NCI-H187 treated with DMSO at 0.1 percent for 48 hours (cell line): ENCODE results near the gene THAP2.
"Not testable (repeated sequence)": the region's sequence is repeated elsewhere in the genome, so short reads cannot be mapped to it uniquely, and the experiment has no call there.

Experiments used
- DNase-seq: peaks from one replicate; lab custom pipeline; 2025; lab: John Stamatoyannopoulos, UW

THAP2 gene

DNA sequence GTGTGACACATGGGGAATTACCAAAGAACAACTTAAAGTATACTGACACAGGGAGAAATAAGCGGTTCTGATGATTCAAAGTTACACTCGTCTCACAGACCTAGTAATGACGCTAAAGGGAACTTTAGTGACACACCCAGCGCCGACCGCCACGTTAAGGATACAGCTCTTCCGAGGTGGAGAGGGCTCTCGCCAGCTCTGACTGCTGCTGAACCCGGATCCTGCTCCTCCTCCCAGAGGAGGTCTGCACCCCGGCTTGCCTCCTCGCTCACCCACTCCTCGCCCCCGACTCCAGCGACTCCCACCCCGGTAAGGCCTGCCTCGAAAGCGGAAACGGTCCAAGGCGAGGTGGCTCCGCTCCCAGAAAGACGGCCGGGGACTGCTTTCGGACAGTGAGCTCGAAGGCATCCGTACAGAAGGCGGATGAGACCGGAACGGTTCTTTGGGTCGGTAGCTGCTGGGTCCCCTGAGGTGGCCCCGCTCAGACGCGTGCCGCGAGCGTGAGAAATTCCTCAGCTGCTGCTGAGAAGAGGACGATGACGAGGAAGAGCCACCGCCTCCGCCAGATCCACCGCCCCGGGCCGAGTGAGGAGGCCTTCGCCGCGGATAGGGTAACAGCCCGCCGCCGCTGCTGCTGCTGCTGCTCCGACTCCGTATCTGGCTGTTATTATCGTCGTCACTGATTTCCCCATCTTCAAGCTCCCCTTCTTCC lies 1.1 kb upstream of the THAP2 start:
- DNase-seq: no peak

DNA sequence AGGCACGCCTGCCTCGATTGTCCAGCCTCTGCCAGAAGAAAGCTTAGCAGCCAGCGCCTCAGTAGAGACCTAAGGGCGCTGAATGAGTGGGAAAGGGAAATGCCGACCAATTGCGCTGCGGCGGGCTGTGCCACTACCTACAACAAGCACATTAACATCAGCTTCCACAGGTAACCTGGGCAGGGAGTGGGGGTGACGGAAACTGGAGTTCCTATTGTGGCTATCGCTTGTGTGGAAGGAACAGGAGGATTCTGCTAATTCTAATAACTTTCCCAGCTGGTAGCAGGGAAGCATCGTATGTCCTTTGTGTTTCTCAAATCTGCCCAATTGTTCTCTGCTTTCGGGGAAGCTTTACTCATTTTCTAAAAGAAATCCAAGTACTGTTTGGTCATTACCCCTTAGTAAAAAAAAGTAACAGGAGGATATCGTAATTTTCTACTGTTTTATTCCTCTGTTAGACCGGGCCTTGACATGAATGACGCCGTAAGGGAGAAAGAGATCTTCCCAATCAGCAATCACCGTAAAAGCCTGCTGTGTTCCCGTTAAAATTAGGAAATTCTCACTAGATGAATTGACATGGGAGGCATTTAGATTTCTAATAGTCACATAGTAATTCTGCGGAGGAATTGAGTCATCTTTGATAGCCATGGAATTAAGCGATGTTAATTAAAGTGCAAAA lies 449 bp downstream of the THAP2 start:
- no peak for DNase-seq

DNA sequence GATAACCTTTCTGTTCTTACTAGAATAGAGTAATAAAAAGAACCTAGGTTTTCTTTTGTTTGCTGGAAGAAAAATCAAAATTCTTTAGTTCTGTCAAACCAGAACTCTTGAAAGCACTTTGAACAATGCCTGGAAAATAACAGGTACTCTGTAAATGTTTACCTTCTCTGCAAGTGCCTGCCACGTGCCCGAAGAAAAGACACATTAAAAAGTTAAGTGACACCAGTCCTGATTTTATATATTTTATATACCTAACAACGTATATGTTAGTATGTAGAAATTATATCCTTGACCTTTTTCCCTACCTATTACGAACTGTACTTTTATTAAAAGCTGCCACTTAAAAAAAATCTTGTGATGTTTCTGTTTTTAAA lies 976 bp downstream of the THAP2 start:
- DNase-seq: no peak

DNA sequence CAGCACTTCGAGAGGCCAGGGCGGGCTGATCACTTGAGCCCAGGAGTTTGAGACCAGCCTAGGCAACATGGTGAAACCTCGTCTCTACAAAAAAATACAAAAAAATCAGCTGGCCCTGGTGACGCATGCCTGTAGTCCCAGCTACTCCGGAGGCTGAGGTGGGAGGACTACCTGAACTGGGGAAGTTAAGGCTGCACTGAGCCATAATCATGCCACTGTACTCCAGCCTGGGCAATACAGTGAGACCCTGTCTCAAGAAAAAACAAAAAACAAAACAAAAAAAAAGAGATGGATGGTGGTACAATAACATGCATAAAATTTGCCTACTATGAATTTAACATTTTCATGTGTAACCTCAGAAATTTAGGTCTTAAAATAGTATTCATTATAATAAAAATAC lies 2.2 kb downstream of the THAP2 start:
- no peak for DNase-seq

DNA sequence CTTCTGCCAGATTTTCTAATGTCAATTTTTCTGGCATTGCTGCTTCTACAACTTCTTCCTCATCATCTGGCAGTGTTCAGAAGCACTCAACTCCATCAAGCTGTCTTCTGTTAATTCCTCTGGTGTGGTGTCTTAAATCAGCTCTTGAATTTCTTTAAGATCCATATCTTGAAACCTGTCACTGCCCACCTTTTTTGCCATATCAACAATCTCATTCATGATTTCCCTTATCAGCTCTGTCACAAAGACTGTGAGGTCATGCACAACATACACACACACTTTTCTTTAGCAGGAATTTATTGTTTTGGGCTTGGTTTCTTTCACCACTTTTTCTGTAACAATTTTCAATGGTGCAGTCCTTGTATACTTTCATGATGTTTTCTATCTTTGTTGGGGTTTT lies 7.2 kb downstream of the THAP2 start:
- DNase-seq: no peak

DNA sequence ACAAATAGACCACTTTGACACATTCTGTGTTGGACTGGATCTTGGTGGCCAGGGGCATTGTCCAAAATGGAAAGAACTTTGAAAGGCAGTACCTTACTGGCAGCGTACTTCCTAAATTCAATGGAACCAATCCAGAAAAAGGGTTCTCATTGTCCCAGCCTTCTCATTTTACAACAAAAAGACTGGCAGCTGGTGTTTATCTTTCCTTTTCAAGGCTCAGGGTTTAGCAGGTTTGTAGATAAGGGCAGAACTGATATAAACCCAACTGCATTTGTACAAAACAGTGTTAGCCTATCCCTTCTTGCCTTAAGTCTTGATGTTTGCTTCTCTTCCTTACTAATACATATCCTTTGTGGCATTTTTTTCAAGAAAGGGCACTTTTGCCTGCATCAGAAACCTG lies 7.7 kb downstream of the THAP2 start:
- no peak for DNase-seq

DNA sequence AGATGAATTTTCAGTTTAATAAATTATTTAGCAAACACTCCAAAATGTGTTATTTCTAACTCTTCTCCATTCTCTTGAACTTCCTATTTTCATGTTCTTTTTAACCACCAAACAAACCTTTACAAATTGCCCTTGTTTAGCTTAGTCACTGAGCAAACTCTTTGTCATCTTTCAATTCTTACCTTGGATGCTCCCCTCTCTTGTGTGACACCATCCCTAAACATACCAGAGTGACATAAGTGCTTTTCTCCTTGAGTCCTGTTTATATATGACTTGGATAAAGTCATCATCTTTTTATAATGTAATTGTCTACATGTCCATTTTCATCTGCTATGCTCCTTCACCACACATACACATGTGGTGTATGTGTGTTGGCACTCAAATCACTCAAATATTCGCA lies 18.4 kb downstream of the THAP2 start:
- DNase-seq: no peak

DNA sequence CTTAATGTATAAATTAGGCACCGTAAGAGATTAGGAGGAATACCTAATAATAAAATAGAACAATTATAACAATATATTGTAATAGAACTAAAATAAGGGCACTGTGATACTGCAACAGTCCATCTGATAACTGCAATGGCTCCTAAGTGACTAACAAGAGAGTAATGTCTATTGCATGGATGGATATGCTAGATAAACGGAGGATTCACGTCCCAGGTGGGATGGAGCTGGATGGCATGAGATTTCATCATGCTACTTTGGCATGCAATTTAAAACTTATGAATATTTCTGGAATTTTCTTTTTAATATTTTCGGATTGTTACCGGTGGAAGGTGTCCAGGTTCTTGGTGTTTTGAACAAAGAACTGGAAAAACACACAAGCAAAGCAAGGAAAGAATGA lies 19.5 kb downstream of the THAP2 start:
- no peak for DNase-seq

DNA sequence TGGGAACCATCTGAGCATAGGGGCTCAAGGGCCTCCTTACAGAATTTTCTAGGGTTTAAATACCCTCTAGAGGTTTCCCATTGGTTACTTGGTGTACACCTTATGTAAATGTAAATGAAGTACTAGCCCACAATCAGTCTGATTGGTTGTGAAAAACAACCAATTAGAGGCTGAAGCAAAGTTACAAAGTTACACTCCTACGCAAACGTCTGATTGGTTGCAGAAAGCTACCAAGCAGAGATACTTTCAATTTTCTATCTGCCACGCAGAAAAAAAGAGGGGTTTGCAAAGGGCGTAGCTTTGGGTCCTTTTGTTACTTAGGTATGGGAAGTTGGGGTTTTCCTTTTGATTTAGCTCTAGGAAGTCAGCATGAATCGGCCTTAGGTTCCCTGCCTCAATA lies 20.0 kb downstream of the THAP2 start:
- DNase-seq: no peak

DNA sequence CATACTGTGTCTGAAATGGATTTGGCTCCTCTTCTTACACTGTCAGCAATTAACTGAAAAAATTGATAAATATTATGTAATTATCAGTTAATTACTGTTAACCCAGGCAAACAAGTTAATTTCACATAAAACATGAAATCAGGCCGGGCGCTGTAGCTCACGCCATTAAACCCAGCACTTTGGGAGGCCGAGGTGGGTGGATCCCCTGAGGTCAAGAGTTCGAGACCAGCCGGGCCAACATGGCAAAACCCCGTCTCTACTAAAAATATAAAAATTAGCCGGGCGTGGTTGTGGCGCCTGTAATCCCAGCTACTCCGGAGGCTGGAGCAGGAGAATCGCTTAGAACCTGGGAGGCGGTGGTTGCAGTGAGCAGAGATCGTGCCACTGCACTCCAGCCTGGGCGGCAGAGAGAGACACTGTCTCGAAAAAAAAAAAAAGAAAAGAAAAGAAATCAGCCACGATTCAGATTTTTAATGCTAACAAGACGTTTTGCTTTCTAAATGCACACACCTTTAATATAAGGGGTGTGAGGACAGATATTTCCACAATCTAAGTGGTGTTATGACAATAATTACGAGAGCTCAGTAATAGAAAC lies 21.3 kb downstream of the THAP2 start:
- DNase-seq: no peak

DNA sequence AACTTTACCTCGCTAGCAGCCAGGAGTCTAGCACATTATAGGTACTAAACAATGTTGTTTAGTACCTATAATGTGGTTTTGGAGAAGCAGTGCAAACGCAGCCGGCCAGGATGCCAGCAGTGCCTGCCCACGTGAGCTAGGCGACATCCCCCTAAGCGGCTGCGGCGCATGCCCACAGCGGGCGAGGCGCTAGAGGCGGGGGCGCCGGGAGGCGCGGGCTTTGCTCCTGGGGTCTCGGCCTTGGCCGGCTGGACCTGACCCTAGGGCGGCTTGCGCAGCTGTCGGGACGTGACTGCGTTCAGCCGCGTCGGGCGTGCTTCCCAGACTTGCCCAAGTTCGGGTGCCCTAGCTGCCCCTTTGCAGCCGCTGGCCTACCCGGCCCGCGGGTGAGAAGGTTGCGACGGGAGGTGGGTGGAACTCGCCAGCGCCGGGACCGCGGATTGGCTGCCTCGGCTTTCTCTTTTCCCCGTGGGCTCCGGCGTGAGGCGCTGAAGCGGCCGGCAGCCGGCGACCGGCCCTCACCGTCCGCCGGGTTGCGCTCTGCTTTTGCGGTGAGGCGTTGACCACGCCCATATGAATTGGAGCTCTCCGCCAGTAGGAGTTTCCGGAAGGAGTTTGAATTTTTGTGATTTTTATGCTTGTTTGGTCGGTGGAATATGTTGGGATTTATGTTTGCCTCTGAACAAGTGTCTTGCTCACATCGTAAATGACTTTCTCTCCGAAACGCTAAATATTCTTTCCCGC lies 22.0 kb downstream of the THAP2 start, which contains the start of gene TMEM19:
Gene TMEM19, plus strand, starts transcription at position 169 of the 744 bp plus-strand sequence. CDS start 599 bp downstream, outside the sequence.
- peak; percentile 44 for DNase-seq

DNA sequence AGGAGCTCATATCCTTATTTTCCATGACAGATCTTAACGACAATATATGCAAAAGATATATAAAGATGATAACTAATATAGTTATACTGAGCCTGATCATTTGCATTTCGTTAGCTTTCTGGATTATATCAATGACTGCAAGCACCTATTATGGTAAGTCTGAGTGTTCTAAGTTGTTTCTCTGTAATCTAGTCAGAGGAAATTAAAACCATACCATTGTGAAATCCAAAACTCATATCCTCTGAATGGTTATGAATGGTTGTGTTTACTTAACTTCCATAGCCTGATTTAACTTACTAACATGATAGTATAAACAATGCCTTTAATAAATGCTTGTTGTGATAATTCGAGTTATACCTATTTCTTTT lies 22.5 kb downstream of the THAP2 start:
- no peak for DNase-seq

DNA sequence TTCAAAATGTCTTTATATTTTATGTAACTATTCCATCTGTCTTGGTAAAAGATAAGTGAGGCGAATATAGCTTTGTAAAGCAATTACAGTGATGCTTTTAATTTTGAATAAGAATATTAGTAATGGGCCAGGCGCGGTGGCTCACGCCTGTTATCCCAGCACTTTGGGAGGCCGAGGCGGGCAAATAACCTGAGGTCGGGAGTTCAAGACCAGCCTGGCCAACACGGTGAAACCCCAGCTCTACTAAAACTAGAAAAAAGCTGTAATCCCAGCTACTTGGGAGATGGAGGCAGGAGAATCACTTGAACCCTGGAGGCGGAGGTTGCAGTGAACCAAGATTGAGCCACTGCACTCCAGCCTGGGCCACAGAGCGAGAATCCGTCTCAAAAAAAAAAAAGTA lies 23.1 kb downstream of the THAP2 start:
- DNase-seq: not testable (repeated sequence)

DNA sequence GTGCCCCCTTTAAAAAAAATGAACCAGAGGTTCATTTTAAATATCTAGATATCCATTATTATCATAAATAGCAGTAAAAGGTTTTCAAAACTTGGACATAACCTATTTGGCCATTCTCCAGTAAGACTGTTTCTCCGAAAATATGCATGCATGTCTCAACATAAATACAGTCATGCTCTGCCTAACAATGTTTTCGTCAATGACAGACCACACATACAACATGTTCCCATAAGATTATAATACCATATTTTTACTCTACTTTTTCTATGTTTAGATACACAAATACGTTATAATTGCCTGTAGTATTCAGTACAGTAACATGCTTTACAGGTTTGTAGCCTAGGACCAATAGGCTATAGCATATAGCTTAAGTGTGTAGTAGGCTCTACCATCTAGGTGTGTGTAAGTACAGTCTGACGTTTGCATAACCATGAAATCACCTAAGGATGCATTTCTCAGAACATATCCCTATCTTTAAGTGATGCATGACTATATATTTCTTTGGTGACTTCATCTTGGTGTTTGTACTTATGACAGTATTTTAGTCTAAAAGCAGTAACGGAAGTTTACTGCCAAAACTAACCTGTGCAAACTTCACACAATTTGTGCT lies 25.0 kb downstream of the THAP2 start:
- DNase-seq: no peak

DNA sequence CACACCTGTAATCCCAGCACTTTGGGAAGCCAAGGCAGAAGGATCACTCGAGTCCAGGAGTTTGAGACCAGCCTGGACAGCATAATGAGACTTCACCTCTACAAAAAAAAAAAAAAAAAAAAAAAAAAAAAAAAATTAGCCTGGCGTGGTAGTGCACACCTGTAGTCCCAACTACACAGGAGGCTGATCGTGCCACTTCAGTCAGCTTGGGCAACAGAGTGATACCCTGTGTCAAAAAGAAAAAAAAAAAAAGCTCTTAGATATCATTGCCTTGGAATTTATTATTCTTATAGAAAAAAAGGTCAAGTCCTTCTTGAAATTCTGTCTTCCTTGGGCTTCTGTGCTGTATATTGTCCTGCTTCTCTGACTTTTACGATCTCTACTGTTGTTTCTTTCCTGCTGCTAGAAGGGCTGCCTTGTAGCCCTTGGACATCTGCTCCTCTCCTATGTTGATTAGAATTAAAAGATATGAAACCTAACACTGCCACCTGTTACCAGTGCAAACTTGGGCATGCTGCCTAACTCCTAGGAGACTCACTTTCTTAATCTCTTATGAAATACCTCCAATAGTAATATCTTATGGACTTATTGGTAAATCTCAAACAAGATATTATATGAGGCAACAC lies 27.5 kb downstream of the THAP2 start:
- DNase-seq: no peak

DNA sequence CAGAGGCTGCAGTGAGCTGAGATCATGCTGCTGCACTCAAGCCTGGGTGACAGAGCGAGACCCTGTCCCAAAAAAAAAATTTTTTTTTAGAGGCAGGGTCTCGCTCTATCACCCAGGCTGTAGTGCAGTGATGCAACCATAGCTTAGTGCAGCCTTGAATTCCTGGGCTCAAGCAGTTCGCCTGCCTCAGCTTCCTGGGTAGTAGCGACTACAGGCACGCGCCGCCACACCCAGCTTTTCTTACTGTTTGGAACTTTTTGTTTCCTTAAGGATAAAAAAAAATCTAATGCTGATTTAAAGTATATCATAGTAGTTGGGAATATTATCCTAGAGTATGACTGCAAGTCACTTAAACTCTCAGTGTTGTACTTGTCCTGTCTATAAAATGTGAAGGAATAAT lies 29.0 kb downstream of the THAP2 start:
- DNase-seq: no peak

DNA sequence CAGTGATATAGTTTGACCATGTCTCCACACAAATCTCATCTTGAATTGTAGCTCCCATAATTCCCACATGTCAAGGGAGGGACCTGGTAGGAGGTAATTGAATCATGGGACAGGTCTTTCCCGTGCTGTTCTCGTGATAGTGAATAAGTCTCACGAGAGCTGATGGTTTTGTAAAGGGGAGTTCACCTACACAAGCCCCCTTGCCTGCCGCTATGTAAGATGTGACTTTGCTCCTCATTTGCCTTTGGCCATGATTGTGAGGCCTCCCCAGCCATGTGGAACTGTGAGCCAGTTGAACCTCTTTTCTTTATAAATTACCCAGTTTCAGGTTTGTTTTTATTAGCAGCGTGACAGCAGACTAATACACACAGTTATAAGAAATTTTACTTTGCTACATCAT lies 29.6 kb downstream of the THAP2 start:
- not testable (repeated sequence) for DNase-seq

DNA sequence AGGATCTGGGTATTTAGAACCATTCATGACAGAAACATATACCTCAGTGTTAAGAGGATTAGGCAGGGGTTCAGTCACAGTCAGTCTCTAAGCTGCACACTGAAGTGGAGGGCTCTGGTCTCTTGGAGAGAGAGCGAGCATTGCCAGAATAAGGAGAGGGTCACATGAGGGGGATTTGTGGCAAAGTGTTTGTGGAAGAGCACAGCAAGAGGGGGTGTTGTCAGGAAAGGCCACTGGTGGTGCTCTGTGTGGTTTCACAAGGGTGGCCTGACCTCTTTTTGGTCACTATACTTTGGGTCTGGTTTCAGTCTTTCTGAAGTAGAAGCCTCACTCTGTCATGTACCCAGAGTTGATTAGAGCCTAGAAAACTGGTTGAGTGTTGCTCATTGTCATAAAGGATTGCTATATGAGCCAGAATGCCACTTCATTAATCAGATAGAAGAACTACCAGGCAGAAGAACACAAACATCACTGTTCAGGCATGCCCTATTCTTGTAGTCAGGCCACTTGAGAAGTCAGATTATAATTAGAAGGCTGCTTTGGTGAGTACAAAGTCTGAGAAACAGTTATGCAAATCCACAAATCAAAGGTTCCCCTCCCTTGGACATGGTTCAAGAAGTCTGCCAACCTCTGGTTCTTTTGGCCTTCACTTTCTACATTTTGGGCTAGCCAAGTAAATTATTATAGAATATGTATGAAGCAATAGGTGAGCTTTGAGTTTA lies 30.2 kb downstream of the THAP2 start:
- DNase-seq: no peak

DNA sequence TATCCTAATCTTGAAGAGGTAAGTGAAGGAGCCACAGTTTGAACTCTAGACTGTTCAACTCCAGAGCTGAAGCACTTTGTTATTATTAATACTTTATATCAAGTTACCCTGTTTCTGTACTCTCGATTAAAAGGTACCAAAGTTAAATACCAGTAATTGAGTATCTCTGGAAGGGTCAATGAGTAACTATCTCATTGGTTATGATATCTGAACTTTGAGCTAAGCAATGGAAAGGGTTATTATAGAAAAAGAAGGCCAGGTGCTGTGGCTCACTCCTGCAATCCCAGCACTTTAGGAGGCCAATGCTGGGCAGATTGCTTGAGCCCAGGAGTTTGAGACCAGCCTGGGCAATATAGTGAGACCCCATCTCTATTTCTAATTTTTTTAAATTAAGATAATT lies 31.7 kb downstream of the THAP2 start:
- DNase-seq: no peak

DNA sequence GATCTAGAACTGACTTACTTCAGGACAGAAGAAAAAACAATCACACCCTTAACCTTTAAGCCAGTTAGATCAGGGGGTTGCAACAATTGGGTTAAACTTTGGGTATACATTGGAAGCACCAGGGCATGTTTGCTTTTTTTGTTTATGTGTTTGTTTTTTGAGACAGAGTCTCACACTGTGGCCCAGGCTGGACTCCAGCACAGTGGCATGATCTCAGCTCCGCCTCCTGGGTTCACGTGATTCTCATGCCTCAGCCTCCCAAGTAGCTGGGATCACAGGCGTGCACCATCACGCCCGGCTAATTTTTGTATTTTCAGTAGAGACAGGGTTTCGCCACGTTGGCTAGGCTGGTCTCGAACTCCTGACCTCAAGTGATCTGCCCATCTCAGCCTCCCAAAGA lies 38.1 kb downstream of the THAP2 start:
- DNase-seq: not testable (repeated sequence)

DNA sequence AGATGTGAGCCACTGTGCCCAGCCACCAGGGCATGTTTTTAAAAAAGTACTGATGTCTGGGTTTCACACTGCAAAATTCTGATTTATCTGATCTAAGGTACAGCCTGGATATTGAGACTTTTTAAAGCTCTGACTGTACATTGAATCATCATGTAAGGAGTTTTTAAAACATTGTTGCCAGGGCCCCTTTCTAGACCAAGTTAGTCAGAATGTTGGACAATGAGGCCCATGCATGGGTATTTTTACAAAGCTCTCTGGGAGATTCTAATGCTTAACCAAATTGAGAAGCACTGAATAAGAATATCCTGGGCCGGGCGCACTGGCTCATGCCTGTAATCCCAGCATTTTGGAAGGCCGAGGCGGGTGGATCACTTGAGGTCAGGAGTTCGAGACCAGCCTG lies 38.5 kb downstream of the THAP2 start:
- DNase-seq: no peak
